Mesodermal cell (in vitro differentiated cells): Measurements from ENCODE around the gene COL1A1.

Source experiments
- H3K27ac ChIP-seq: 2 replicates; pipeline ENCODE4 v1.7.0; 2013; ENCODE audit warnings: mild to moderate bottlenecking, low read depth, low read length, moderate library complexity; ENCODE audit not compliant: severe bottlenecking
- H3K36me3 ChIP-seq: 2 replicates; pipeline ENCODE4 v1.7.1; 2013; ENCODE audit warnings: mild to moderate bottlenecking, low read length, moderate library complexity; ENCODE audit not compliant: control insufficient read depth, insufficient read depth
- H3K4me1 ChIP-seq: one replicate; pipeline ENCODE4 v1.7.1; 2013; ENCODE audit warnings: mild to moderate bottlenecking, low read length; ENCODE audit not compliant: insufficient read depth, control insufficient read depth, poor library complexity, severe bottlenecking
- H3K4me3 ChIP-seq: 2 replicates; pipeline ENCODE4 v1.7.0; 2013; ENCODE audit warnings: low read length, control low read depth, mild to moderate bottlenecking; ENCODE audit not compliant: insufficient read depth, poor library complexity, severe bottlenecking; ENCODE audit errors: extremely low read depth
- H3K9me3 ChIP-seq: 2 replicates; pipeline ENCODE4 v1.7.1; 2013; ENCODE audit warnings: mild to moderate bottlenecking, low read length, moderate library complexity; ENCODE audit not compliant: control insufficient read depth
- WGBS, 2 experiments: methylation state at CpG; one replicate each; pipeline ENCODE4 v1.1.5; 2013; ENCODE audit warnings: missing lambda C conversion rate in 2 of 2; ENCODE audit not compliant: insufficient coverage in 2 of 2; 5-methylcytosine and 5-hydroxymethylcytosine counted together

The COL1A1 gene

GRCh38 chr17:50177476-50177875 lies 24.0 kb downstream of the COL1A1 start:
- H3K4me3 ChIP-seq: no peak overlapping the region
- no peaks in the 10 kb centered on the region for H3K36me3 ChIP-seq
- H3K27ac ChIP-seq: peak overlapping the region; percentile 87
- H3K4me1 ChIP-seq: peaks cover 42% of the 10 kb centered on the region
- WGBS, 2 experiments: 90 to 96% methylated on average over 7 to 8 of the region's 10 CpGs
- no peaks in the 10 kb centered on the region for H3K9me3 ChIP-seq

- Histone ChIP-seq H3K27ac (no peak overlapping the region), H3K9me3 (no peaks in the 10 kb centered on the region), H3K4me1 (peaks cover 42% of the 10 kb centered on the region), H3K36me3 (no peaks in the 10 kb centered on the region), H3K4me3 (no peak overlapping the region)
- 87 to 90% methylated on average over 13 to 19 of the region's 20 CpGs for WGBS, 2 experiments
Observed at GRCh38 chr17:50176559-50177357, 24.7 kb downstream of the COL1A1 start.

GRCh38 chr17:50175035-50175807 lies 26.2 kb downstream of the COL1A1 start:
- WGBS, 2 experiments: 95 to 97% methylated on average over 11 to 12 of the region's 16 CpGs
- Histone ChIP-seq H3K27ac (no peak overlapping the region), H3K36me3 (no peaks in the 10 kb centered on the region), H3K4me3 (no peak overlapping the region), H3K4me1 (peaks cover 42% of the 10 kb centered on the region), H3K9me3 (no peaks in the 10 kb centered on the region)

- H3K36me3 ChIP-seq: no peaks in the 10 kb centered on the region
- H3K4me3 ChIP-seq: no peak overlapping the region
- WGBS, 2 experiments: 90% methylated on average over 5 of the region's 6 CpGs; no CpG with 5 or more reads in 1 of the 2 experiments
- no peak overlapping the region for H3K27ac ChIP-seq
- no peaks in the 10 kb centered on the region for H3K9me3 ChIP-seq
- H3K4me1 ChIP-seq: peaks cover 42% of the 10 kb centered on the region
Observed at GRCh38 chr17:50174444-50174843, 27.0 kb downstream of the COL1A1 start.

GRCh38 chr17:50173335-50173941 lies 28.0 kb downstream of the COL1A1 start:
- Histone ChIP-seq H3K9me3 (no peaks in the 10 kb centered on the region), H3K4me1 (peaks cover 38% of the 10 kb centered on the region), H3K27ac (peak overlapping the region; percentile 73), H3K4me3 (no peak overlapping the region), H3K36me3 (no peaks in the 10 kb centered on the region)
- 58 to 62% methylated on average over 6 of the region's 10 CpGs for WGBS, 2 experiments

- Histone ChIP-seq H3K4me3 (no peak overlapping the region), H3K4me1 (peaks cover 33% of the 10 kb centered on the region), H3K9me3 (no peaks in the 10 kb centered on the region), H3K36me3 (no peaks in the 10 kb centered on the region), H3K27ac (peak overlapping the region; percentile 73)
- 89 to 94% methylated on average over 4 to 5 of the region's 6 CpGs for WGBS, 2 experiments
Observed at GRCh38 chr17:50172936-50173334, 28.5 kb downstream of the COL1A1 start.

GRCh38 chr17:50172130-50172529 lies 29.3 kb downstream of the COL1A1 start:
- H3K36me3 ChIP-seq: no peaks in the 10 kb centered on the region
- WGBS, 2 experiments: 83 to 94% methylated on average over 5 to 7 of the region's 11 CpGs
- no peaks in the 10 kb centered on the region for H3K9me3 ChIP-seq
- no peak overlapping the region for H3K27ac ChIP-seq
- no peak overlapping the region for H3K4me3 ChIP-seq
- H3K4me1 ChIP-seq: peaks cover 26% of the 10 kb centered on the region

- Histone ChIP-seq H3K36me3 (no peaks in the 10 kb centered on the region), H3K9me3 (no peaks in the 10 kb centered on the region), H3K4me1 (peaks cover 20% of the 10 kb centered on the region), H3K4me3 (no peak overlapping the region), H3K27ac (no peak overlapping the region)
- 96 to 97% methylated on average over 16 to 17 of the region's 17 CpGs for WGBS, 2 experiments
Observed at GRCh38 chr17:50171371-50172071, 29.9 kb downstream of the COL1A1 start.

- peaks cover 25% of the 10 kb centered on the region for H3K4me1 ChIP-seq
- no peaks in the 10 kb centered on the region for H3K9me3 ChIP-seq
- WGBS, 2 experiments: 90 to 91% methylated on average over 7 to 8 of the region's 10 CpGs
- no peak overlapping the region for H3K4me3 ChIP-seq
- no peak overlapping the region for H3K27ac ChIP-seq
- H3K36me3 ChIP-seq: no peaks in the 10 kb centered on the region
Observed at GRCh38 chr17:50170662-50171370, 30.6 kb downstream of the COL1A1 start.
